Measurements from ENCODE around the gene TMEM219.
"Not testable (repeated sequence)": the region's sequence is repeated elsewhere in the genome, so short reads cannot be mapped to it uniquely, and the experiment has no call there.

DNA sequence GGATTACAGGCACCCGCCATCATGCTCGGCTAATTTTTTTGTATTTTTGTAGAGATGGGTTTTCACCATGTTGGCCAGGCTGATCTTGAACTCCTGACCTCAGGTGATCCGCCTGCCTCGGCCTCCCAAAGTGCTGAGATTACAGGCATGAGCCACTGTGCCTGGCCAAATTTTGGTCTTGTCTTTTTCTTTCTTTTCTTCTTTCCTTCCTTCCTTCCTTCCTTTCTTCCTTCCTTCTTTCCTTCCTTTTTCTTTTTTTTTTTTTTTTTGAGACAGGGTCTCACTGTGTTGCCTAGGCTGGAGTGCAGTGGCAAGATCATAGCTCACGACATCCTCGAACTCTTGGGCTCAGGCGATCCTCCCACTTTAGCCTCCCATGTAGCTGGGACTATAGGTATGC lies 53.6 kb downstream of the TMEM219 start:
- TF ChIP-seq, protein P1, sequence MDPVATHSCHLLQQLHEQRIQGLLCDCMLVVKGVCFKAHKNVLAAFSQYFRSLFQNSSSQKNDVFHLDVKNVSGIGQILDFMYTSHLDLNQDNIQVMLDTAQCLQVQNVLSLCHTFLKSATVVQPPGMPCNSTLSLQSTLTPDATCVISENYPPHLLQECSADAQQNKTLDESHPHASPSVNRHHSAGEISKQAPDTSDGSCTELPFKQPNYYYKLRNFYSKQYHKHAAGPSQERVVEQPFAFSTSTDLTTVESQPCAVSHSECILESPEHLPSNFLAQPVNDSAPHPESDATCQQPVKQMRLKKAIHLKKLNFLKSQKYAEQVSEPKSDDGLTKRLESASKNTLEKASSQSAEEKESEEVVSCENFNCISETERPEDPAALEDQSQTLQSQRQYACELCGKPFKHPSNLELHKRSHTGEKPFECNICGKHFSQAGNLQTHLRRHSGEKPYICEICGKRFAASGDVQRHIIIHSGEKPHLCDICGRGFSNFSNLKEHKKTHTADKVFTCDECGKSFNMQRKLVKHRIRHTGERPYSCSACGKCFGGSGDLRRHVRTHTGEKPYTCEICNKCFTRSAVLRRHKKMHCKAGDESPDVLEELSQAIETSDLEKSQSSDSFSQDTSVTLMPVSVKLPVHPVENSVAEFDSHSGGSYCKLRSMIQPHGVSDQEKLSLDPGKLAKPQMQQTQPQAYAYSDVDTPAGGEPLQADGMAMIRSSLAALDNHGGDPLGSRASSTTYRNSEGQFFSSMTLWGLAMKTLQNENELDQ (tag by site-specific recombination; IDR thresholded peaks at IDR 0.05; ENCODE audit: low read depth) = not testable (repeated sequence)
- TF ChIP-seq ZNF174 (tag by site-specific recombination; IDR thresholded peaks at IDR 0.05); GLI4 (tag by site-specific recombination; IDR thresholded peaks at IDR 0.05); ZNF510 (tag by site-specific recombination; IDR thresholded peaks at IDR 0.05; ENCODE audit: insufficient replicate concordance); ZNF660 (tag by site-specific recombination; IDR thresholded peaks at IDR 0.05); PRDM1 (tag by site-specific recombination; IDR thresholded peaks at IDR 0.05); BCL11A (tag by site-specific recombination; IDR thresholded peaks at IDR 0.05; ENCODE audit: low read depth); ZNF626 (tag by site-specific recombination; IDR thresholded peaks at IDR 0.05): not testable (repeated sequence)
- TF ChIP-seq, protein P2, sequence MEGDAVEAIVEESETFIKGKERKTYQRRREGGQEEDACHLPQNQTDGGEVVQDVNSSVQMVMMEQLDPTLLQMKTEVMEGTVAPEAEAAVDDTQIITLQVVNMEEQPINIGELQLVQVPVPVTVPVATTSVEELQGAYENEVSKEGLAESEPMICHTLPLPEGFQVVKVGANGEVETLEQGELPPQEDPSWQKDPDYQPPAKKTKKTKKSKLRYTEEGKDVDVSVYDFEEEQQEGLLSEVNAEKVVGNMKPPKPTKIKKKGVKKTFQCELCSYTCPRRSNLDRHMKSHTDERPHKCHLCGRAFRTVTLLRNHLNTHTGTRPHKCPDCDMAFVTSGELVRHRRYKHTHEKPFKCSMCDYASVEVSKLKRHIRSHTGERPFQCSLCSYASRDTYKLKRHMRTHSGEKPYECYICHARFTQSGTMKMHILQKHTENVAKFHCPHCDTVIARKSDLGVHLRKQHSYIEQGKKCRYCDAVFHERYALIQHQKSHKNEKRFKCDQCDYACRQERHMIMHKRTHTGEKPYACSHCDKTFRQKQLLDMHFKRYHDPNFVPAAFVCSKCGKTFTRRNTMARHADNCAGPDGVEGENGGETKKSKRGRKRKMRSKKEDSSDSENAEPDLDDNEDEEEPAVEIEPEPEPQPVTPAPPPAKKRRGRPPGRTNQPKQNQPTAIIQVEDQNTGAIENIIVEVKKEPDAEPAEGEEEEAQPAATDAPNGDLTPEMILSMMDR (tag by site-specific recombination; IDR thresholded peaks at IDR 0.05) = not testable (repeated sequence)
- TF ChIP-seq, protein P3, sequence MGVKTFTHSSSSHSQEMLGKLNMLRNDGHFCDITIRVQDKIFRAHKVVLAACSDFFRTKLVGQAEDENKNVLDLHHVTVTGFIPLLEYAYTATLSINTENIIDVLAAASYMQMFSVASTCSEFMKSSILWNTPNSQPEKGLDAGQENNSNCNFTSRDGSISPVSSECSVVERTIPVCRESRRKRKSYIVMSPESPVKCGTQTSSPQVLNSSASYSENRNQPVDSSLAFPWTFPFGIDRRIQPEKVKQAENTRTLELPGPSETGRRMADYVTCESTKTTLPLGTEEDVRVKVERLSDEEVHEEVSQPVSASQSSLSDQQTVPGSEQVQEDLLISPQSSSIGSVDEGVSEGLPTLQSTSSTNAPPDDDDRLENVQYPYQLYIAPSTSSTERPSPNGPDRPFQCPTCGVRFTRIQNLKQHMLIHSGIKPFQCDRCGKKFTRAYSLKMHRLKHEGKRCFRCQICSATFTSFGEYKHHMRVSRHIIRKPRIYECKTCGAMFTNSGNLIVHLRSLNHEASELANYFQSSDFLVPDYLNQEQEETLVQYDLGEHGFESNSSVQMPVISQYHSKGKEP (tag by site-specific recombination; IDR thresholded peaks at IDR 0.05) = not testable (repeated sequence)

Data from HEK293 (cell line).